H1 (cell line): ENCODE measurements around the gene SOX6. TPM values are rescaled to one million over a fixed set of nuclear protein-coding genes. Genes with fewer than 3 reads are reported as not detected.

Experiments
- CTCF ChIA-PET: fragments of 300-600 bp; sonication (Branson Sonifier 250); formaldehyde crosslinking; loops from one replicate; lab custom pipeline; 2021; ENCODE audit not compliant: partially characterized antibody; lab: Charles Lee
- POLR2A ChIA-PET: fragments of 300-600 bp; sonication (Branson Sonifier 250); formaldehyde crosslinking; loops from one replicate; lab custom pipeline; 2021; ENCODE audit warnings: inconsistent platforms; ENCODE audit not compliant: partially characterized antibody; lab: Charles Lee
- DNase-seq, 2 experiments: peaks; one replicate each; pipeline versions ENCODE4 v3.0.0 to v3.0.0-alpha.2; 2010 to 2022; ENCODE audit warnings: low spot score in 2 of 2, low read depth in 1 of 2, mixed read lengths in 1 of 2
- FAIRE-seq: peaks from 2 replicates; lab custom pipeline; 2011; peaks lifted over from hg19 to GRCh38; lab: Jason Lieb, UNC
- H2AFZ ChIP-seq: 2 replicates; pipeline ENCODE4 v1.8.1; 2012; ENCODE audit warnings: low read length, inconsistent platforms
- H2AK5ac ChIP-seq: 2 replicates; pipeline ENCODE4 v1.6.1; 2013; ENCODE audit warnings: low read depth, low read length
- H2BK120ac ChIP-seq: replicated peaks from 2 replicates; pipeline ENCODE3; 2013; ENCODE audit warnings: low read depth, low read length, inconsistent platforms
- H2BK12ac ChIP-seq: 2 replicates; pipeline ENCODE4 v1.6.1; 2013; ENCODE audit warnings: low read depth, low read length
- H2BK15ac ChIP-seq: 2 replicates; pipeline ENCODE4 v1.6.1; 2013; ENCODE audit warnings: low read length
- H2BK20ac ChIP-seq: 2 replicates; pipeline ENCODE4 v1.6.1; 2013; ENCODE audit warnings: low read length
- H2BK5ac ChIP-seq: 2 replicates; pipeline ENCODE4 v1.6.1; 2013; ENCODE audit warnings: low read depth, low read length
- H3K14ac ChIP-seq: 2 replicates; pipeline ENCODE4 v1.6.1; 2013; ENCODE audit warnings: inconsistent platforms; ENCODE audit not compliant: insufficient read length
- H3K18ac ChIP-seq: 2 replicates; pipeline ENCODE4 v1.6.1; 2013; ENCODE audit warnings: low read length; ENCODE audit errors: extremely low read depth
- H3K23ac ChIP-seq: 2 replicates; pipeline ENCODE4 v1.6.1; 2013; ENCODE audit warnings: inconsistent platforms; ENCODE audit not compliant: insufficient read length
- H3K23me2 ChIP-seq: 2 replicates; pipeline ENCODE4 v1.6.1; 2013; ENCODE audit warnings: low read depth, low read length
- H3K27ac ChIP-seq: 2 replicates; pipeline ENCODE4 v1.6.1; 2011; ENCODE audit warnings: low read depth, low read length, inconsistent platforms
- H3K27me3 ChIP-seq, 4 experiments: replicated peaks in 1 of 4; 1 replicate in 1 of 4; 2 replicates in 3 of 4; pipeline versions ENCODE4 v1.6.1 to v1.8.1; 2011 to 2013; ENCODE audit warnings: low read length in 3 of 4, mild to moderate bottlenecking in 3 of 4, inconsistent platforms in 2 of 4, mixed read lengths in 2 of 4, moderate library complexity in 1 of 4; ENCODE audit not compliant: control insufficient read depth in 3 of 4, insufficient read depth in 3 of 4; ENCODE audit errors: extremely low read depth in 1 of 4
- H3K36me3 ChIP-seq, 4 experiments: 2 replicates each; pipeline versions ENCODE4 v1.6.1 to v1.8.1; 2011 to 2013; ENCODE audit warnings: mild to moderate bottlenecking in 4 of 4, low read length in 3 of 4, moderate library complexity in 2 of 4, control low read depth in 1 of 4, inconsistent platforms in 1 of 4; ENCODE audit not compliant: insufficient read depth in 4 of 4, control insufficient read depth in 2 of 4
- H3K4ac ChIP-seq: replicated peaks from 2 replicates; pipeline ENCODE3; 2013; ENCODE audit warnings: low read length, low read depth, mixed read lengths, inconsistent platforms; ENCODE audit not compliant: insufficient read length
- H3K4me1 ChIP-seq, 4 experiments: replicated peaks in 1 of 4; 1 replicate in 1 of 4; 2 replicates in 3 of 4; pipeline versions ENCODE4 v1.6.1 to v1.8.1; 2011 to 2013; ENCODE audit warnings: low read length in 3 of 4, inconsistent platforms in 2 of 4, mixed read lengths in 1 of 4; ENCODE audit not compliant: insufficient read depth in 4 of 4, control insufficient read depth in 3 of 4
- H3K4me2 ChIP-seq, 2 experiments: 2 replicates each; pipeline versions ENCODE4 v1.6.1 to v1.8.1; 2011 to 2013; ENCODE audit warnings: low read depth in 2 of 2, low read length in 2 of 2, control low read depth in 1 of 2, inconsistent platforms in 1 of 2, mild to moderate bottlenecking in 1 of 2; ENCODE audit not compliant: insufficient read depth in 1 of 2
- H3K4me3 ChIP-seq, 4 experiments: fragments of 200-600, 300-600 bp in 1 of 4; sonication (generic), shearing (Covaris generic), sonication (Bioruptor Twin) in 1 of 4; 2 replicates each; pipeline versions ENCODE4 v1.5.1 to v1.8.1; 2011 to 2016; ENCODE audit warnings: low read length in 4 of 4, low read depth in 3 of 4, control low read depth in 2 of 4, inconsistent platforms in 2 of 4, mild to moderate bottlenecking in 2 of 4, mixed read lengths in 1 of 4, moderate library complexity in 1 of 4; ENCODE audit not compliant: insufficient read depth in 2 of 4; ENCODE audit errors: extremely low read depth in 1 of 4
- H3K56ac ChIP-seq: replicated peaks from 2 replicates; pipeline ENCODE3; 2013; ENCODE audit warnings: low read depth, mild to moderate bottlenecking, mixed read lengths, low read length, inconsistent platforms; ENCODE audit not compliant: insufficient read length
- H3K79me1 ChIP-seq: 2 replicates; pipeline ENCODE4 v1.6.1; 2013; ENCODE audit warnings: low read depth, low read length, control low read depth
- H3K79me2 ChIP-seq, 2 experiments: 2 replicates each; pipeline versions ENCODE4 v1.6.1 to v1.8.1; 2012 to 2013; ENCODE audit warnings: low read length in 2 of 2, mild to moderate bottlenecking in 2 of 2, inconsistent platforms in 1 of 2; ENCODE audit not compliant: insufficient read depth in 2 of 2, control insufficient read depth in 1 of 2
- H3K9ac ChIP-seq, 4 experiments: replicated peaks in 1 of 4; 1 replicate in 1 of 4; 2 replicates in 3 of 4; pipeline versions ENCODE4 v1.6.1 to v1.8.1; 2011 to 2013; ENCODE audit warnings: low read depth in 3 of 4, low read length in 3 of 4, control low read depth in 2 of 4, mild to moderate bottlenecking in 2 of 4, moderate library complexity in 2 of 4, inconsistent platforms in 1 of 4; ENCODE audit errors: extremely low read depth in 1 of 4
- H3K9me3 ChIP-seq, 2 experiments: 2 replicates each; pipeline versions ENCODE4 v1.6.1 to v1.8.1; 2012 to 2013; ENCODE audit warnings: mild to moderate bottlenecking in 2 of 2, moderate library complexity in 2 of 2, control low read depth in 1 of 2, inconsistent platforms in 1 of 2, low read depth in 1 of 2, low read length in 1 of 2, mixed read lengths in 1 of 2; ENCODE audit not compliant: insufficient read depth in 2 of 2
- H4K20me1 ChIP-seq, 2 experiments: replicated peaks in 1 of 2; 2 replicates each; pipeline versions ENCODE3 to v1.8.1; 2011 to 2013; ENCODE audit warnings: inconsistent platforms in 2 of 2, low read length in 2 of 2, mild to moderate bottlenecking in 1 of 2; ENCODE audit not compliant: insufficient read depth in 2 of 2, control insufficient read depth in 1 of 2
- H4K5ac ChIP-seq: 2 replicates; pipeline ENCODE4 v1.6.1; 2013; ENCODE audit warnings: low read length, low read depth, mixed read lengths, inconsistent platforms; ENCODE audit not compliant: insufficient read length
- H4K8ac ChIP-seq: 2 replicates; pipeline ENCODE4 v1.8.0; 2013; ENCODE audit warnings: mild to moderate bottlenecking, moderate library complexity, low read length, inconsistent platforms; ENCODE audit not compliant: insufficient read depth; ENCODE audit errors: extremely low read depth
- H4K91ac ChIP-seq: replicated peaks from 2 replicates; pipeline ENCODE3; 2013; ENCODE audit warnings: low read length, mixed read lengths, inconsistent platforms; ENCODE audit not compliant: insufficient read length
- ASH2L ChIP-seq: fragments of 200-600, 300-600 bp; sonication (generic); IDR thresholded peaks from one replicate; pipeline ENCODE4 v1.7.1; 2017; ENCODE audit warnings: low read length
- CBX5 ChIP-seq: fragments of 300-800, 300-1000 bp; sonication (generic); IDR thresholded peaks from 2 replicates; pipeline ENCODE4 v1.7.1; 2016; ENCODE audit warnings: antibody characterized with exemption, low read length, low read depth
- CTBP2 ChIP-seq: IDR thresholded peaks from 2 replicates; pipeline ENCODE4 v1.7.0; 2011; ENCODE audit warnings: borderline replicate concordance, mild to moderate bottlenecking, moderate library complexity, mixed read lengths, low read length; ENCODE audit not compliant: insufficient read depth, insufficient read length
- EGR1 ChIP-seq: IDR thresholded peaks from 2 replicates; pipeline ENCODE4 v1.6.1; 2011; ENCODE audit warnings: low read depth, low read length, borderline replicate concordance
- EP300 ChIP-seq, 2 experiments: IDR thresholded peaks; 1 replicate in 1 of 2; 2 replicates in 1 of 2; pipeline ENCODE4 v1.6.1; 2011 to 2012; ENCODE audit warnings: low read depth in 2 of 2, low read length in 2 of 2, mild to moderate bottlenecking in 2 of 2, borderline replicate concordance in 1 of 2, inconsistent platforms in 1 of 2, moderate library complexity in 1 of 2
- EZH2 ChIP-seq: fragments of 200-600 bp; sonication (generic); IDR thresholded peaks from 2 replicates; pipeline ENCODE4 v1.7.1; 2012; ENCODE audit warnings: low read depth, mild to moderate bottlenecking, moderate library complexity, low read length, inconsistent platforms; ENCODE audit not compliant: severe bottlenecking
- JUN ChIP-seq: IDR thresholded peaks from 2 replicates; pipeline ENCODE4 v1.6.1; 2011; ENCODE audit warnings: low read depth, mild to moderate bottlenecking, improper control_type of control experiment, low read length
- JUND ChIP-seq: IDR thresholded peaks from 2 replicates; pipeline ENCODE4 v1.6.1; 2011; ENCODE audit warnings: mild to moderate bottlenecking, improper control_type of control experiment, low read length
- MAFK ChIP-seq: IDR thresholded peaks from 2 replicates; pipeline ENCODE4 v1.6.1; 2012; ENCODE audit warnings: low read depth, mild to moderate bottlenecking, improper control_type of control experiment, low read length
- POU5F1 ChIP-seq: IDR thresholded peaks from 2 replicates; pipeline ENCODE4 v1.6.1; 2011; ENCODE audit warnings: low read depth, mild to moderate bottlenecking, low read length, moderate library complexity
- RNF2 ChIP-seq: fragments of 200-900, 300-1000 bp; sonication (generic); IDR thresholded peaks from 2 replicates; pipeline ENCODE4 v1.7.1; 2016; ENCODE audit warnings: borderline replicate concordance, low read depth, mild to moderate bottlenecking, antibody characterized with exemption, low read length; ENCODE audit not compliant: poor library complexity, severe bottlenecking; ENCODE audit errors: missing control alignments
- SAP30 ChIP-seq: fragments of 300-600 bp; sonication (generic); IDR thresholded peaks from 2 replicates; pipeline ENCODE4 v1.7.1; 2012; ENCODE audit warnings: low read length, moderate library complexity, mild to moderate bottlenecking, inconsistent platforms; ENCODE audit not compliant: insufficient read depth, insufficient replicate concordance
- SIRT6 ChIP-seq: IDR thresholded peaks from one replicate; pipeline ENCODE4 v1.7.1; 2012; ENCODE audit warnings: low read length, inconsistent platforms
- WGBS, 2 experiments: shearing (Covaris generic) in 1 of 2; methylation state at CpG; one replicate each; pipeline versions ENCODE4 v1.1.6 to v1.1.7; 2013 to 2015; ENCODE audit warnings: low lambda C conversion rate in 2 of 2, mixed read lengths in 2 of 2, inconsistent platforms in 1 of 2, low coverage in 1 of 2, missing lambda C conversion rate in 1 of 2; ENCODE audit not compliant: insufficient replicate concordance in 2 of 2, insufficient coverage in 1 of 2, insufficient read length in 1 of 2; ENCODE audit errors: extremely low coverage in 1 of 2, missing lambda C conversion rate in 1 of 2; 5-methylcytosine and 5-hydroxymethylcytosine counted together
- polyA plus RNA-seq, 7 experiments: library from polyadenylated mRNA; depleted of rRNA in 3 of 7; stranded (reverse) in 5 of 7; unstranded in 2 of 7; fragments of >200 nt in 5 of 7; fragments of 200-250 nt in 2 of 7; gene quantifications; 1 replicate in 5 of 7; 2 replicates in 1 of 7; 4 replicates in 1 of 7; pipeline versions ENCODE4 v1.2.1 to v1.2.3, GENCODE V29; 2011 to 2013; ENCODE audit warnings: missing spikeins in 2 of 7, mixed read lengths in 2 of 7
- total RNA-seq: library from RNA; stranded (reverse); fragmentation: NEBNext Ultra II Directional; extraction: Animal tissue kit (Norgen Biotek cat#: 25700); gene quantifications from 2 replicates; pipeline ENCODE4 v1.2.1, GENCODE V29; 2021

The SOX6 gene
- total and polyA plus RNA-seq, 2 of the 8 experiments (the other 6 are each of a cell fraction or from before 2014, with no cell fraction given) = 0.09 TPM; not detected in 1

DNA sequence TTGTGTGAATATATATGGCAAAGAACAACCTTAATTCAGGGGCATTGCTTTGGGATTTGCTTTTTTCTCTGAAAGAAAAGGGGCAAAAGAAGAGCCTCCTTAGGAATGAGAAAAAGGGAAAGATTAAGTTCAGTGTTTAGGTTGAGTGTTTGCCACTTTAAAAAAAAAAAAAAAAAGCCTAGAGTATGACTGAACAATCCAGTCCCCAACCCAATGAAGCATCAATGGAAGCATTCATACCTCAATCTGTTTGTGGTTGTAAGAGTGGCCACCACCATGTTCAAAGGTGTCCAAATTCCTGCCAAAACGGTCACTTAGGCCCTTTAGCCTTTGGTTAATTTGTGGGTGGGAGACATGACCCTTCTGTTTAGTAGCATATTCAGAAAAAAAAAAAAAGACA, 260.6 kb downstream of the SOX6 start:
- no peak overlapping the region for H2BK5ac ChIP-seq
- no peak overlapping the region for H2BK20ac ChIP-seq
- H3K4me1 ChIP-seq = peaks cover 0 to 4% (median under 1%) of the 10 kb centered on the region in 4 experiments; a peak in 2 of 7 replicates
- POLR2A ChIA-PET = no interaction called here
- H4K20me1 ChIP-seq = no peaks in the 10 kb centered on the region
- H3K56ac ChIP-seq = no peak overlapping the region
- no peak overlapping the region for H2BK120ac ChIP-seq
- H3K4me3 ChIP-seq = no peak overlapping the region
- H3K4me2 ChIP-seq = no peak overlapping the region
- no peak overlapping the region for H3K18ac ChIP-seq
- H3K23ac ChIP-seq = no peak overlapping the region
- H3K27me3 ChIP-seq = no peaks in the 10 kb centered on the region
- H4K5ac ChIP-seq = no peak overlapping the region
- no peak overlapping the region for H2BK12ac ChIP-seq
- no peaks in the 10 kb centered on the region for H3K23me2 ChIP-seq
- H3K79me1 ChIP-seq = no peaks in the 10 kb centered on the region
- H2AFZ ChIP-seq = no peak overlapping the region
- H4K8ac ChIP-seq = no peak overlapping the region; the same call in 1 of the 2 replicates
- no peak overlapping the region for H4K91ac ChIP-seq
- H3K36me3 ChIP-seq = no peaks in the 10 kb centered on the region
- H3K4ac ChIP-seq = no peak overlapping the region
- no peak overlapping the region for H2BK15ac ChIP-seq
- H3K79me2 ChIP-seq = no peaks in the 10 kb centered on the region
- H3K14ac ChIP-seq = no peak overlapping the region
- no peaks in the 10 kb centered on the region for H3K9me3 ChIP-seq
- CTCF ChIA-PET = no interaction called here
- no peak for FAIRE-seq
- 90% methylated on average over 1 of the region's 1 CpG; no CpG with 5 or more reads in 1 of the 2 experiments for WGBS, 2 experiments
- H3K27ac ChIP-seq = no peak overlapping the region
- no peak overlapping the region for H2AK5ac ChIP-seq
- DNase-seq = no peak
- H3K9ac ChIP-seq = no peak overlapping the region
- TF ChIP-seq EP300 (IDR thresholded peaks at IDR 0.05; ENCODE audit: borderline replicate concordance in 1 of 2, low read depth in 2 of 2, low read length in 2 of 2) (no peak), EZH2 (no peak), EGR1 (no peak), CBX5 (no peak), JUND (no peak), CTBP2 (no peak), SAP30 (no peak), RNF2 (no peak), ASH2L (no peak), SIRT6 (no peak), POU5F1 (no peak), MAFK (no peak), JUN (no peak)
